GDM1 (cell line): ENCODE measurements around the gene SLC27A4.

Experiments used
- DNase-seq: peaks from one replicate; lab custom pipeline; 2025; lab: John Stamatoyannopoulos, UW

The SLC27A4 gene

DNA sequence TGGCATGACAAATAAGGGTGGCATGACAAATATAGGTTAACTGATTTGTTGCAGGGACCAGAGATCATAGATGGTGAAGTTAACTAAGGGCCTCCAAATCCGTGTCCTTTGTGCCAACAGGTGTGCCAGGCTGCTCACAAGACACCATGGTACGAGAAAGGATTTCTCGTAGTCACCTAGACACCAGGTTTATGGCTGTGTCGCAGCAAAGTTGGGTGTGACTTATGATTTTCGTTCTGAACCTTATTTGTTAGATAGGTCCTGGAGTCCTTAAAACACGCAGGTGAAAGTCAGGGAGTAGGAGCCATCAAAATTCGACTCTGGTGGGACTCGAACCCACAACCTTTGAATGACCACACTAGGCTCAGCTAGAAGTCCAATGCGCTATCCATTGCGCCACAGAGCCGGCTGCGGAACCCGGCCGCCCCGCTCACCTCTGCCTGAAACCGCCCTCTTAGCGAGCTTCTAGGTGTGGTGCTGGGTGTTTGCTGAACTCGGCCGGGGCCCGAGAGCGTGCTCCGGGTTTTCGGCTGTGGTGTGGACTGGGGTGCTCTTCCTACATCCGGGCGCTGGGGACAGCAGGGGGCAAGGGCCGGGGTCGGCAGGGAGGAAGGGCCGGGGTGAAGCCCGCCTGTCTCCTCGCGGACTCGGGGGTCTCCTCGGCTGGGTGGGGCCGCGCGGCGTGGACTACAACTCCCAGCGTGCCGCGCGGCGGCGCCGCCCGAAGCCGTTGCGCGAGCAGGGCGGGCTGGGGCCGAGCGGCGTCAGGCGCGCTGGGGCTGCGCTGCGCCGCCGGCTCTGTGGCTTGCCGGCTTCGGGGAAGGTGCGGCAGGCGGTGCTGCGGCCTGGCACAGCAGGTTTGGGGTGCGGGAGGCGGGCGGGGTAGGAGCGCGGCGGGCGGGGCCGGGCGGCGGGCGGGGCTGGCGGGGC is at the start of gene SLC27A4:
Gene SLC27A4 (plus strand): TSS at position 767 of the 930 bp plus-strand sequence. CDS start 2,606 bp downstream, outside the sequence.
- peak; percentile 54 for DNase-seq

DNA sequence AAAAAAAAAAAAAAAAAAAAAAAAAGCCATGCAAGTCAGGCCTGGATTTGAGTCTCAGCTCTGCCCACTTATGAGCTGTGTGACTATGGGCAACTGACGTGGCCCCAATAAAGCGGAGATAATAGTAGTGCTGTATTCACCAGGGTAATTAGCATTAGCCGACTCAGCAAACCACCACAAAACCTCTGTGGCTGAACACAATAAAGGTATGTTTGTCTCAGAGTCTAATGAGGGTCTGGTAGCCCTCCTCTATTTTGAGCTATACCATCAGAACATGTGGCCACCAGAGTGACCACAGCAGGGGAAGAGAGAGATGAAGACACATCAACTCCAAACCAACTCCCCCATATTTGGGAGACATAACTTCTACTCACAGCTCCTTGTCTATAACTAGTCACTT is 48.3 kb upstream of the SLC27A4 start:
- no peak for DNase-seq

DNA sequence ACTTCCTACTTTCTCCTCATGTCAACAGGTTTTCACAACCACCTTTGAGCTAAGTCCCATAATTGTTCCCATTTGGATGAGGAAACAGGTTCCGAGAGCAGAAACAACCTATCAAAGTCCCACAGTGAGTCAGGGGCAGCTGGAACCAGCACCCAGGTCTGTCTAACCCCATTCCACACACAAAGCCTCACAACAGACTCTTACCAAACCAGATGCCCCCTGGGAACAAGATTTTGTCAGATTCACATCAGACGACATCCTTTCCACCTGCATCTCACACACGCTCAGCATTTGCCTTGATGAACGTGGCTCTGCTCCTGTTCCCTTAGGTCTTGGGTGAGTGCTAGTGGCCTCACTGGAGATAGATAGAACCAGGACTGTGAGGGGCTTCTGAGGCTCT is 47.2 kb upstream of the SLC27A4 start:
- no peak for DNase-seq

DNA sequence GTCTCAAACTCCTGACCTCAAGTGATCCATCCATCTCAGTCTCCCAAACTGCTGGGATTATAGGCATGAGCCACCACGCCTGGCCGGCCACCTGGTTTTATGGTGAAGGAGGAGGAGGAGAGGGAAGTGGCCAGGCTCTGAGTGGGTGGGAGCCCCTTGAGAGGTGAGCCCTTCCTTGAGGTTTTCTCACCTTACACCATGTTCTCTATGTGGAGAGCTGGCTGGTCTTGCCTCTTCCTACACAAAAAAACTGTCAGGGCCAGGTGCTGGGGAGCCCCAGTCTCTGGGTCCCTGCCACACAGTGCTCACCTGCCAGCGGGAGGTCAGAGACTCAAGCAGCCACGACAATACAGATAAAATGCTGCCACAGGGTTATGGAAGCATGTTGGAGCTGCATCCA is 46.2 kb upstream of the SLC27A4 start:
- DNase-seq: no peak

DNA sequence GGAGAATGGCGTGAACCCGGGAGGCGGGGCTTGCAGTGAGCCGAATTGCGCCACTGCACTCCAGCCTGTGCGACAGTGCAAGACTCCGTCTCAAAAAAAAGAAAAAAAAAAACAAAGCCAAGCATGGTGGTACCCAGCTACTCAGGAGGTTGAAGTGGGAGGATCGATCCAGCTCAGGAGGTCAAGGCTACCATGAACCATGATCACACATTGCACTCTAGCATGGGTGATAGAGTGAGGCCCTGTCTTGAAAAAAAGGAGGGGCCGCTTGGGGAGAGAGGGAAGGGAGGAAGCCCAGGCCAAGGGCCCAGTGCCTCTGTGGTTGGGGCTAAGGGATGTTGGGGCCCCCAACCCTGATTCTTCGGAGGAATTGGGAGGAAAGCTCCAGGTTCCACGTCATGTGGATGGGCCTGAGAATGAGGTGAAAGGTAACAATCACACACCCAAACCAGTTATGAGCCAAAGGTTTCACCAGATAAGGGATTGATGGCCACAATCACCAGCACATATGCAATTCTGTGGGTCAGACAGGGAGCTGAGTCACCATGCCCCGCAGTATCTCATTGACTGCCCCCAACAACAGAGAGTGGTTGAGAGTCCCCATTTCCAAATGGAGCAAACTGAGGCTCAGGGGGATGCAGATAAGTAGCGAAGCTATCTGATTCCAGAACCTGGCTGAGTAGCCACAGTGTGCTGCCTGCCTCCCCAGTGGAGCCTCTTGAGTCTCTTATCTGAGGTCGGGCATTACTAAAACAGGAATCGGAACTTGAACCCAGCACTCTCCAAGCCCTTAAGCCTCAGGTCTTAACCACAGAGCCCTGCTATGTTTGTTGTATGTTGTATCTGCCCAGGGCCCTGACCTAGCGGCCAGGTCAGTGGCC is 43.7 kb upstream of the SLC27A4 start:
- no peak for DNase-seq

DNA sequence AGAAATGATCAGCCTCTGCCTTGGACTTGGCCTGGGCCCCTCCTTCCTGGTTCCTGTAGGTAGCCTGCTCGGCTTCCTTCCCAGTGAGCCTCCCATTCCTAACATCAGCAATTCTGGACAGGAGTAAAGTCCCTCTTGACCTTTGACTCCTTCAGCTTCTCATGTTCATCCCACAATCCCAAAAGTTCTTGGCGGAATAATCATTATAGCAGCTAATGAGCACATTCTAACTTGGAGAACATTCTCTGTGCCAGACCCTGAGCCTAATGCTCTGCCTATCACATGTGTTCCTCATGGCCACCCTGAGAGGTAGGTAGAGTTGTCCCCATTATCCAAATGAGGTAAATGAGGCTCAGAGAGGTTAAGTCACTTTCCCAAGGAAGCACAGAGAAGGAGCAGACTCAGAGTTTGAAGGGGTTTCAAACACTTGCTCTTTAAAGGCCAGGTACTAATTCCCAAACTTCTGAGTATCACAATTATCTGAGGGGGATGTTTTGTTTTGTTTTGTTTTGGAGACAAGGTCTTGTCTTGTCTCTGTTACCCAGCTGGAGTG is 43.0 kb upstream of the SLC27A4 start:
- DNase-seq: no peak

DNA sequence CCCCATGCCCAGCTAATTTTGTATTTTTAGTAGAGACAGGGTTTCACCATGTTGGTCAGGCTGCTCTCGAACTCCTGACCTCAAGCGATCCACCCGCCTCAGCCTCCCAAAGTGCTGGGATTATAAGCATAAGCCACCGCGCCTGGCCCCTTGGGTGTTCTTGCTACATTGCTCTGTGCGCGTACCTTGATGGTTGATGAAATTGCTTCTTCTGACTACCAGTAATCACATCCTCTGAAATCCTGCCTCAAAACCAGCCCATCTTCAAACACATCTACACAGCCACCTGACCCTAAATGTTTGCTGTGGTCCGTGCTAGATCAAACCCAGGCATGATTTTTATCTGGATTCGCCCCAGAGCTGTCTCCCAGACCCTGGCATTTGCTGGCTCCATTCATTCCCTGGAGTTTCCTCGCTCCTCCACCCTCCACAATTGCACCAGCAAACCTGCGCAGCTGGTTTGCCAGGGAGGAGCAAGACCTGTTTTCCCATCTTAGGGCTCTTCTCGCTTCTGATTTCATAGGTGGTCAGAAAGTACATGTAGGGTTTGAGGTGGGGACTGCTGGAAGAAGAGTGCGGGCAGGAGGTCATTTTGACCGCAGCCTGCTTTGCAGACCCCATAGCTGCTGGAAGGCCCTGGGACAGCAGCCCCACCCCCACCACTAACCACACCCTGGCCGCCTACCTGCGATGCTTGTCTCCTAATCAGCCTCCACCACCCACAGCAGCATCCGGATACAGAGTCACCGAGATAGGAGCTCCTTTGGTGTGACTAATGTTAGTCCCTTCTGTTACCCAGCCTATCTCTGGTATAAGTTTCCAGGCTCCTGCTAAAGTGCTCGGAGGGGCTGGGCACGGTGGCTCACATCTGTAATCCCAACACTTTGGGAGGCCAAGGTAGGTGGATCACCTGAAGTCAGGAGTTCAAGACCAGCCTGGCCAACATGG is 41.5 kb upstream of the SLC27A4 start:
- no peak for DNase-seq

DNA sequence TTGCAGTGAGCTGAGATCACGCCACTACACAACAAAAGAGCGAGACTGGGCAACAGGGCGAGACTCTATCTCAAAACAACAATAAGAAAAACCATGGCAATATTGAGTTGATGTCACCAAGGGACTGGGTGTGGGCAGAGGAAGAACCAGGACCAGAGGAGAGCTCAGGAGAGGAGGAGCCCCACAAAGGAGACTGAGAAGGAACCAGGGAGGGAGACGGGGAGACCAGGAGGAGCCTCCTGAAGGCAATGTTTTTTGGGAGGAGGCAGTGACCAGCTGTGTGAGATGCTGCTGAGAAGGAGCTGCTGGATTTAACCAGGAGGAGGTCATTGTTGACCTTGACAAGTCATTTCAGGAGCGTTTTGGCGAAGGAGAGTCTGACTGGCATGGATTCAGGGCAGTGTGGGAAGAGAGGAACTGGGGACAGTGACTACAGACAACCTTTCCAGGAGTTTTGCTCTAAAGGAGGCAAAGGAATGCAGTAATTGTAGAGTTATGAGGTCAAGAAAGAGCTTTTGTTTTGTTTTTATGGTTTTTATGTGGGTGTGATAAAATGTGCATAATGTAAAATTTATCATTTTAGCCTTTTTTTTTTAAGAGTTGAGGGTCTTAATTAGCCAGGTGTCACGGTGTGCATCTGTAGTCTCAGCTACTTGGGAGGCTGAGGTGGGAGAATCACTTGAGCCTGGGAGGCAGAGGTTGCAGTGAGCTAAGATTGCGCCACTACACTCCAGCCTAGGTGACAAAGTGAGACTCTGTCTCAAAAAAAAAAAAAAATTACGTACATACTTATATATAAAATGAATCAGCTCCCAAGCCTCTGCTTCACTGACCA is 36.0 kb upstream of the SLC27A4 start:
- no peak for DNase-seq

DNA sequence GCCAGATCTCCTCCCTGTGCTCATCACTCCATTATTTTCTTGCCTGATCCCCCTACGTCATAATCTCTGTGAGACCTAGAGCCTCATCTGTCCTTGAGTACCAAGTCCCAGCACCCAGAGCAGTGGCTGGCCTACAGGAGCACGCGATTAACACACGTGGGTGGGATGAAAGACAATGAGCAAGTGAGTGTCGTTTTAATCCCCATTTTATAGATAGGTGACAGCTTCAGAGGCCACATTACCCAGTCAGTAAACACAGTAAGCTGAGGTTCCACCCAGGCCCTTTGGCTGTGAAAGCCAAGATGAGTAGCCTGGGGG is 35.4 kb upstream of the SLC27A4 start:
- no peak for DNase-seq

DNA sequence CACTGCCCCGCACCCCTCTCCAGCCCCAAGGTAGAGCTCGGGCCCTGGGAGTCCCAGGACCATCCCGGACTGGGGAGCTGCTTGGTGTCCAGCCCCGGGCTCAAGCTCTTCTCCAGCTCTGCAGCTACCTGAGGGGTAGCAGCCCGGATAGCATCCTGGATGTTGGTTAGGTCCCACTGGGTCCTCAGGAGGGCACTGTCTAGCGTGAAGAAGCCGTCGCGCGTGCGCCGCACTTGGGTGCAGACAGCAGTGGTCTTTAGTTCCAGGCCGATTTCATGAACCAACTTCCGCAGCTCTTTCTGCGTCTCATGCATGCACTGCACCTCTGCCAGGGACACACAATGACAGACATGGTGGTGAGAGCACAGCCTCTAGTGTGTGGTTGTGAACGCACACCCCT is 30.8 kb upstream of the SLC27A4 start:
- DNase-seq: no peak

DNA sequence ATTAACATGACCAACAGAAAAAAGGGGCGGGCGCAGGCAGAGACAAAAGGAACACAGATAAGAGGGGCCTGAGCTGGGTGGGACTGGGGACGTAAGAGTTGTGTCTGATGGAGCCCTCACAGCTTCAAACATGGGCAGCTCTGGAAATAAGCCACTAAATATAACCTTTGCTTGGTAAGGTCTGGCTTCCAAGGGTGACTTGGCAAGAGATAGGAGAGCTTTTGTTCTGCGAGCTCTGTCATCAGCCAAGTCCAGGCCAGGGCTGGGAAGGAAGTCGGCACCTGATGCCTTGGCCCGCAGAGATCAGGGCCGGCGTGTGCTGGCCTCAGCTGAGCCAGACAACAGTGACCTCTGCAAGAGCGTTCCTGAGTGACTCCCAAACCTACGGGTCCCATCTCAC is 29.9 kb upstream of the SLC27A4 start:
- no peak for DNase-seq

DNA sequence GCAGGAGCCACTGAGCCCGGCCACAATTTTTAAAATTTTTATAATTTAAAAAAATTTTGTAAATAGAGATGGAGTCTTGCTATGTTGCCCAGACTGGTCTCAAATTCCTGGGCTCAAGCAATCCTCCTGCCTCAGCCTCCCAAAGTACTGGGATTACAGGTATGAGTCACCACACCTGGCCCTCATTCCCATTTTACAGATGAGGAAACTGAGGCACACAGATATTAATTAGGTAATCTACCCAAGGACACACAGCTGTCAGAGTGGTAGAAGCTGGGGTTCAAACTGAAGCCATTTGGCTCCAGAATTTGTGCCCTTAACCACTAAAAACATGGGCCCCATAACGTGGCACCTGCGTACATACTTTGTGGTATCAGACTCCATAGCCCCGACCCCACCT is 25.6 kb upstream of the SLC27A4 start:
- DNase-seq: no peak

DNA sequence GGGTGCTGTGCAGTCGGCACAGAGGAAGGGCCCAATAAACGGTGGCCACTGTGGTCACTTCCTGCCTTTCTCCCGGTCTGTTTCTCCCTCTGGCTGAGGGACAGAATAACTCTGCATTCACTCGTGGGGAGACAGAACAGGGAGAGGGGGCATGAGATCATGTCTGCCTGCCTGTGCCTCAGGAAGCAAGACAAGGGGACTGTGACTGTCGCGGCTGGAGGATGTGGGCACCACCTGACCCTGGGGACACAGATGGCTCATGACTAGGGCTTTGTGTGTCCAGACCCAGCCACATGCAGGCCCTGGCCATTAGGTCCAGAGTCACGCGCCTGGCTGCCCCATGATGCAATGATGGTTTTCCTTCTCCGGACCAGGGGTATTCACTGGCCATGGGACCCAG is 23.9 kb upstream of the SLC27A4 start:
- no peak for DNase-seq

DNA sequence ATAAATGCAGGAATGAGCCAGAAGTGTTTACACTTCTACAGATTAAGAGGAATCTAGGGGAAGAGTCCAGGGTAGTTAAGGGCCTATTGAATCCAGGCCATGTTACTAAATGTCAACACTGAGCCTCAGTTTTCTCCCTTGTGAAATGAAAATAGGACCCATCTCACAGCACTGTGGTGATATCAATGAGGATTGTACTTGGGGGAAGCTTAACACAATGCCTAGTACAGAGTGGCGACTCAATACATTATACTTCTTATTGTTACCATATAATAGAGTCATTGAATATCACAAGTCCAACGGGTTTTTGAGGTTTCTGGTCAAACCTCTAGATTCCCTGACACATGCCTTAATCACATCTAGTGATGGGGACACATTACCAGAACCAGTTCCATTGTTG is 22.7 kb upstream of the SLC27A4 start:
- DNase-seq: no peak

DNA sequence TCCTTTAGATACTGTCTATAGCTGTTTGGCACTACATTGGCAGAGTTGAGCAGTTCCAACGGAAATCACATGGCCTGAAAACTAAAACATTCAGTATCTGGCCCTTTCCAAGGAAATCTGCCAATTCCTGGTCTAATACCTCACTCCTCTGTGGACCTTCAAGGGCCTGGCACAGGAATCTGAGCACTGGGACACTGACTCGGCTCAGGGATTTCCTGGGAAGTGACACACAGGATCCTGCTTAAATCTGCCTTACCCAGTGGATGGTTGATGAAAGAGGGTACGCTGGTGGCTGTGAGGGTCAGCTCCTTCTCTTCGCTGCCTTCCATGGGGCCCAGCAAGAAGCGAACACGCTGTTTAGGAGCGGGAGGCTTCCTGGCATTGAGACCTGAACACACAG is 19.0 kb upstream of the SLC27A4 start:
- DNase-seq: no peak

DNA sequence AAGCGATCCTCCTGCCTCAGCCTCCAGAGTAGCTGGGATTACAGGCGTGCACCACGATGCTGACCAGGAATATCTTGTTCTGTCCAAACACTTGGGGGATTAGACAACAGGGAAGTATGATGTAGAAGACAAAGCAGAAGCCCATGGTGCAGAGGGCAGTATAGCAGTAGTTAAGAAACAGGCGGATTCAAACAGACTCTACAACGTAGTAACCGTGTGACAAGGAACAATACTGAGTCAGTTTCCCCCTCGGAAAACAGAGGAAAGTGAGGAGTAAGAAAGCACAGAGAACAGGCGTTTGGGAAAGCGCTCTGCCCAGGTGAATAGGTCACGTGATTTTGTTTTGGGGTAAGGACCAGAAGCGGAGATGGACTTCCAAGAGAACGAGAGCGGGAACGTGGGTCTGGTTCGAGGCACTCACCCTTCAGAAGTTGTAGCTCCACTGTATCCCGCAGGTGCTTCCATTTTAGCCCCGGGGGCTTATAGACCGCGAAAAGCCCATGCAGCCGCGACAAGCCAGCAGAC is 18.4 kb upstream of the SLC27A4 start:
- no peak for DNase-seq

DNA sequence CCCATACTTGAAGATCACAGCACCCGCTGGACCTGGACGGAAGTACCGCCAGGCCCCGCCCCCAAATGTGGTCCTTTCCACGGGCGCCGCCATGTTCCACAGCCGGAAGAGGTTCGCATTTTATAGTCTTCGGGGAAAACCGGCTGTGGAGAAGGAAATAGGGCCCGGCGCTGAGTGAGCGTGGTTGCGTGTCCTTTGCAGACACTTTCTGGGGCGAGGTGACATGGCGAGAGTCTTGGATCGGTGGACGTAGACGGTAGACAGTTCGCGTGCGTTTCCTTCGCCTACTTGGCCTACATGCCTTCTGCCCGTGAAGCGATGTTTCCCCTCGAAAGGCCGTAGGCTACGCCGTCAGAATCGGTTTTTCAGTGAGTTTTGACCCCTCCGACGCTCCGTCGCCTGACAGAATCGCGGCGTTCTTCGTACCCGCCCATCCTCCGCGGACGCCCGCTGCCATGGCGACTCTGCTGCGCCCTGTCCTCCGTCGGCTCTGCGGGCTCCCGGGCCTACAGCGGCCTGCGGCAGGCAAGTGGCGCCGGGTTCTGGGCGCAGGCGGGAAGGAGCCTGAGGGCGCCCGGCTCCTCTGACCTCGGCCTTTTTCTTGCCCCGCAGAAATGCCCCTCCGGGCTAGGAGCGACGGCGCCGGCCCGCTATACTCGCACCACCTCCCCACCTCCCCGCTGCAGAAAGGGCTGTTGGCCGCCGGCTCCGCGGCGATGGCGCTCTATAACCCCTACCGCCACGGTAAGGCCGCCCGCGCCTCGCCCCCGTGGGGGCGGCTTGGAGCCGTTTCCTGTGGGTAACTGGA is 17.7 kb upstream of the SLC27A4 start, which contains the start of the genes COQ4 and TRUB2:
Gene COQ4 (plus strand): TSS at position 436 of the 808 bp plus-strand sequence. CDS start 20 bp downstream, at position 456.
Gene TRUB2 (minus strand): TSS at position 44 of the 808 bp plus-strand sequence. CDS start 39 bp downstream, at position 5.
- DNase-seq: peak; percentile 88

DNA sequence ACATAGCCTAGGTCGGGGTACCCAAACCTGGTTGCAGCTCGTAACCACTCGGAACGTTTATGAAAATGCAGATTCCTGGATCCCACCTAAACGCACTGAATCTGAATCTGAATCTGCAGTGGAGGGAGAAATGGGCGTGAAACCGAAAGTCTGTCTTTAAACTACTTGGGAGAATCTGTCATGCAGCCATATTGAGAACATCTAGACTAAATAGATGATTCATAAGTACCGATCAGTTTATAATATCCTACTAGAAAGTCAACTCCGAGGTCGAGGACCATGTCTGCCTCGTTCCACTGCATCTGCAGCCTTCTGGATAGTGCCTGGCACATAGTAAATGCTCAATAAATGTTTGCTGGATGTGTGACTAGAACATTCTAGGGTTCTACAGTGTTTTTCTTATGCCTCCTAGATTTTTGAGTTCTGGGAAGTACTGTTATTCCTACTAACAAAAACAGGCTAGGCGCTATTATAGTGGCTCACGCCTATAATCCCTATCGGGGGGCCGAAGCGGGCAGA is 17.1 kb upstream of the SLC27A4 start:
- no peak for DNase-seq

DNA sequence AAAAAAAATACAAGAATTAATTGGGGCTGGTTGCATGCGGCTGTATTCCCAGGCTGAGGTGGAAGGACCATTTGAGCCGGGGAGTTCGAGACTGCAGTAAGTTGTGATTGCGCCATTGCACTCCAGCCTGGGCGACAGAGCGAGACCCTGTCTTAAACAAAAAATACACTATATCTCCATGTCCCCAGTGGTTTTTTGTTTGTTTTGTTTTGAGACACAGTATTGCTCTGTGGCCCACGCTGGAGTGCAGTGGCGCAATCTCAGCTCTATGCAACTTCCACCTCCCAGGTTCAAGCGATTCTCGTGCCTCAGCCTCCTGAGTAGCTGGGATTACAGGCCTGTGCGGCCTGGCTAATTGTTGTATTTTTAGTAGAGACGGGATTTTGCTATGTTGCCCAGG is 16.5 kb upstream of the SLC27A4 start:
- DNase-seq: no peak
